ENCODE measurements around the gene G6PC1. TPM values are rescaled to one million over a fixed set of nuclear protein-coding genes. Genes with fewer than 3 reads are reported as not detected.

G6PC1 gene
- not detected in 2 replicates for total RNA-seq

DNA sequence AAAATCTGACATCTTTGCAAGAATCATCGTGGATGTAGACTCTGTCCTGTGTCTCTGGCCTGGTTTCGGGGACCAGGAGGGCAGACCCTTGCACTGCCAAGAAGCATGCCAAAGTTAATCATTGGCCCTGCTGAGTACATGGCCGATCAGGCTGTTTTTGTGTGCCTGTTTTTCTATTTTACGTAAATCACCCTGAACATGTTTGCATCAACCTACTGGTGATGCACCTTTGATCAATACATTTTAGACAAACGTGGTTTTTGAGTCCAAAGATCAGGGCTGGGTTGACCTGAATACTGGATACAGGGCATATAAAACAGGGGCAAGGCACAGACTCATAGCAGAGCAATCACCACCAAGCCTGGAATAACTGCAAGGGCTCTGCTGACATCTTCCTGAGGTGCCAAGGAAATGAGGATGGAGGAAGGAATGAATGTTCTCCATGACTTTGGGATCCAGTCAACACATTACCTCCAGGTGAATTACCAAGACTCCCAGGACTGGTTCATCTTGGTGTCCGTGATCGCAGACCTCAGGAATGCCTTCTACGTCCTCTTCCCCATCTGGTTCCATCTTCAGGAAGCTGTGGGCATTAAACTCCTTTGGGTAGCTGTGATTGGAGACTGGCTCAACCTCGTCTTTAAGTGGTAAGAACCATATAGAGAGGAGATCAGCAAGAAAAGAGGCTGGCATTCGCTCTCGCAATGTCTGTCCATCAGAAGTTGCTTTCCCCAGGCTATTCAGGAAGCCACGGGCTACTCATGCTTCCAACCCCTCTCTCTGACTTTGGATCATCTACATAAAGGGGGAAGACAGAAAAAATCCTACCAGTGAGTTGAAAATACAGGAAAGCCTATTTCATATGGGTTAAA, at the start of gene G6PC1:
Gene G6PC1, plus strand, starts transcription at position 340 of the 872 bp plus-strand sequence. Its CDS starts 78 bp downstream, at position 418.

DNA sequence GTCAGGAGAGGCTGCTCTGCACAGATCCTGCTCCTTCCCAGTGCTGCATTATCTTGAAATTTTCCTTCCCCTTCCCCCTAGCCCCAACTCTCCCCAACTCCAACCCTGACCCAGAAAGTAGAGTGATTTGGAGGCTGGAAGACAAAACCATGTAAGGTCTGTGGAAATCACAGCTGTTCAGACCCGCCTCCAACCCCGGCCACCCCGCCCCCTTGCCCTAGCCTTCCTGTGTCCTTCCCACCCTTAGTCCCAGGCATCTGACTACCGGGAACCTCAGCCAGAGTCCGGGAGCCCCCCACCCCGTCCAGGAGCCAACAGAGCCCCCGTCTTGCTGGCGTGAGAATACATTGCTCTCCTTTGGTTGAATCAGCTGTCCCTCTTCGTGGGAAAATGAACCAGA, 49.6 kb upstream of the G6PC1 start, which contains the start of gene AOC3:
Gene AOC3, plus strand, starts transcription at position 246 of the 400 bp plus-strand sequence. Its CDS starts 145 bp downstream, at position 391.

Other genes with a start within 250 kb of the G6PC1 start
- gene TUBG2, start 241.5 kb upstream of the G6PC1 start, total RNA-seq = 3.4 and 5.3 TPM in 2 replicates
- 16.4 and 31.0 TPM in 2 replicates for gene PLEKHH3, start 223.8 kb upstream of the G6PC1 start, total RNA-seq
- gene CCR10, start 219.0 kb upstream of the G6PC1 start, total RNA-seq = under 0.01 and 0.21 TPM in 2 replicates
- gene CNTNAP1, start 218.3 kb upstream of the G6PC1 start, total RNA-seq = under 0.01 and 0.71 TPM in 2 replicates
- 13.0 and 17.4 TPM in 2 replicates for gene EZH1, start 155.8 kb upstream of the G6PC1 start, total RNA-seq
- gene RAMP2, start 139.6 kb upstream of the G6PC1 start, total RNA-seq = not detected in 2 replicates
- gene VPS25, start 127.3 kb upstream of the G6PC1 start, total RNA-seq = 52.1 and 66.3 TPM in 2 replicates
- gene WNK4, start 120.2 kb upstream of the G6PC1 start, total RNA-seq = under 0.01 and 0.57 TPM in 2 replicates
- gene COA3, start 102.1 kb upstream of the G6PC1 start, total RNA-seq = 32.1 and 41.7 TPM in 2 replicates
- not detected in 2 replicates for gene CNTD1, start 101.9 kb upstream of the G6PC1 start, total RNA-seq
- 118 and 125 TPM in 2 replicates for gene BECN1, start 76.5 kb upstream of the G6PC1 start, total RNA-seq
- 86.5 and 115 TPM in 2 replicates for gene PSME3, start 67.4 kb upstream of the G6PC1 start, total RNA-seq
- gene AOC2, start 56.2 kb upstream of the G6PC1 start, total RNA-seq = 0.68 and 2.7 TPM in 2 replicates
- under 0.01 and 0.57 TPM in 2 replicates for gene AOC3, start 49.6 kb upstream of the G6PC1 start, total RNA-seq
- 17.4 and 19.9 TPM in 2 replicates for gene AARSD1, start 63.7 kb downstream of the G6PC1 start, total RNA-seq
- under 0.01 TPM in 1 of 2 replicates, not detected in the other for gene PTGES3L, start 79.3 kb downstream of the G6PC1 start, total RNA-seq
- gene RUNDC1, start 79.8 kb downstream of the G6PC1 start, total RNA-seq = 11.6 and 15.3 TPM in 2 replicates
- gene RPL27, start 97.6 kb downstream of the G6PC1 start, total RNA-seq = 811 and 1,441 TPM in 2 replicates
- 1.4 and 3.4 TPM in 2 replicates for gene IFI35, start 106.0 kb downstream of the G6PC1 start, total RNA-seq
- gene VAT1, start 121.6 kb downstream of the G6PC1 start, total RNA-seq = 82.0 and 132 TPM in 2 replicates
- gene RND2, start 124.4 kb downstream of the G6PC1 start, total RNA-seq = under 0.01 and 0.07 TPM in 2 replicates
- gene BRCA1, start 224.6 kb downstream of the G6PC1 start, total RNA-seq = 3.2 and 5.1 TPM in 2 replicates

All from nasal cavity respiratory epithelium epithelial cell of viscerocranial mucosa (primary cell).